Cardiac muscle cell (in vitro differentiated cells and primary cell): ENCODE measurements around the gene CPEB4. TPM values are rescaled to one million over a fixed set of nuclear protein-coding genes. Genes with fewer than 3 reads are reported as not detected.
A peak's percentile ranks its signal among the peaks of the same experiment; 100 is the strongest.

Experiments used
- DNase-seq, 2 donors: peaks; one replicate each; pipeline versions ENCODE4 v3.0.0 to v3.0.0-alpha.2; 2010 to 2017; ENCODE audit warnings: low read depth in 1 of 2, low spot score in 1 of 2
- H3K27ac ChIP-seq: fragments of 200-600 bp; sonication (generic); 2 replicates; pipeline ENCODE4 v1.5.1; 2016
- H3K27me3 ChIP-seq: fragments of 200-600 bp; sonication (generic); 2 replicates; pipeline ENCODE4 v1.6.0; 2016; ENCODE audit warnings: control low read depth
- H3K36me3 ChIP-seq: fragments of 200-600 bp; sonication (generic); 2 replicates; pipeline ENCODE4 v1.5.1; 2016; ENCODE audit warnings: control low read depth
- H3K4me1 ChIP-seq: fragments of 200-600 bp; sonication (generic); 2 replicates; pipeline ENCODE4 v1.8.1; 2017; ENCODE audit warnings: low read depth, mild to moderate bottlenecking, mixed run types
- H3K4me3 ChIP-seq: fragments of 200-600 bp; sonication (generic); 2 replicates; pipeline ENCODE4 v1.5.1; 2016; ENCODE audit warnings: mild to moderate bottlenecking
- H3K9me3 ChIP-seq: fragments of 200-600 bp; sonication (generic); 2 replicates; pipeline ENCODE4 v1.5.1; 2017; ENCODE audit warnings: low read depth, mild to moderate bottlenecking, control low read depth
- CTCF ChIP-seq: IDR thresholded peaks from 2 replicates; pipeline ENCODE4 v1.5.1; 2012; ENCODE audit warnings: low read depth, mild to moderate bottlenecking, low read length
- polyA plus RNA-seq: library from polyadenylated mRNA; unstranded; fragments of >200 nt; fragmentation: Nextera tagmentation; extraction: Ambion mirVana; gene quantifications from 2 replicates; pipeline ENCODE4 v1.2.1, GENCODE V29; 2016
- total RNA-seq: library from RNA; depleted of rRNA; stranded (reverse); fragments of >200 nt; gene quantifications from 2 replicates; pipeline ENCODE4 v1.2.3, GENCODE V29; 2016

Gene CPEB4
- total and polyA plus RNA-seq, 2 experiments from 2014 or later, result 23.8 to 65.2 TPM

DNA sequence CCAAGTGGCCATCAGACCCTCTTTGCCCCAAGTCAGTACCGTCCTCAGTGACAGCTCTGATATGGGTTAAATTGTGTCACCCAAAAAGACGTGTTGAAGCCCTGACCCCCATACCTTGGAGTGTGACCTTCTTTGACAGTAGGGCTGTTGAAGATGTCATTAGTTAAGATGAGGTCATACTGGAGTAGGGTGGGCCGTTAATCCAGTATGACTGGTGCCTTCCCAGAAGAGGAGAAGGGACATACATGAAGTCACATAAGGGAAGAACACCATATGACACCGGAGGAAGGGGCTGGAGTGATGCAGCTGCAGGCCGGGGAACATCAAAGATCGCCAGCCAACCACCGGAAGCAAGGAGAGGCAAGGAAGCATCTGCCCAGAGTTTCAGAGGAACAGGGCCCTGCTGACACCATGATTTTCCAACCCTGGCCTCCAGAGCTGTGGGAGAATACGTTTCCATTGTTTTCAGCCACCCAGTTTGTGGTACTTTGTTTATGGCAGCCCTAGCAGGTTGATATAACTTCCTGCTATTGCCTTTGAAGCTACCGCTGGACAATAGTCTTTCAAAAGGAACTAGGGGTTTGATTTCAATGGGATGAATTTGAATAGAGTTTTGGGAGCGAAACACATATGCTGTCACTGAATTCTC, 36.4 kb upstream of the CPEB4 start:
- H3K27ac ChIP-seq, result no peak overlapping the region
- no peaks in the 10 kb centered on the region for H3K27me3 ChIP-seq
- H3K36me3 ChIP-seq, result no peaks in the 10 kb centered on the region
- H3K4me3 ChIP-seq, result no peak overlapping the region
- H3K9me3 ChIP-seq, result no peaks in the 10 kb centered on the region
- DNase-seq, result no peak
- no peak for TF ChIP-seq CTCF
- peaks cover 8% of the 10 kb centered on the region for H3K4me1 ChIP-seq

DNA sequence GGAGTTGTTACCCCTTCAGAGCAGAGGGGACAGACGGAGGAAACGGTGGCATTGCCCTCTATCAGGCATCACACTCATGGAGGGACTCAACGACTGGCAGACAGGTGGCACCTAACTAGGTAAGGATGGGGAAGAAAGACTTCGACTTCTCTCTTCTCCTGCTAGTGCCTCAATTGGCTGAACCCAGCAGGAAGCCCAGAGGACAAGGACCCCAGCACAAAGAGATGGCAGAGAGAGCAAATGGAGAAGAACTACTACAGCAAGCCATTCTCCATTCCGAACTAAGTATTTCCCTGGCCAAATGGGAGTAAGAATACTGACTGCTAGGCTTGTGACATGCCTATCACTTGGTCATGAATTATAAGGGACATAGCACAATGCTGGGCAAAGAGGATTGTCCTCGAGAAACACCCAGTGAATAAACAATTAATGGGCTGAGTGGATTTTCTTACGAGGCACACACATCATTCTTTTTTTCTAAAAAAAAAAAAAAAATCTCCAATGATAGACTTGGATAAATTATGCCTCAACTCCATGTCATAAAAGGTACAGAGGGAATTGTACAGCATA, 35.3 kb upstream of the CPEB4 start:
- Histone ChIP-seq H3K27me3 (no peaks in the 10 kb centered on the region), H3K27ac (no peak overlapping the region), H3K36me3 (no peaks in the 10 kb centered on the region), H3K4me1 (peaks cover 8% of the 10 kb centered on the region), H3K4me3 (no peak overlapping the region), H3K9me3 (no peaks in the 10 kb centered on the region)
- no peak for DNase-seq
- TF ChIP-seq CTCF, result no peak

- H3K27ac ChIP-seq, result no peak overlapping the region
- H3K4me3 ChIP-seq, result no peak overlapping the region
- DNase-seq, result peak in 1 of 2 donors; percentile 66
- H3K4me1 ChIP-seq, result peaks cover 14% of the 10 kb centered on the region
- H3K9me3 ChIP-seq, result no peaks in the 10 kb centered on the region
- no peaks in the 10 kb centered on the region for H3K36me3 ChIP-seq
- no peaks in the 10 kb centered on the region for H3K27me3 ChIP-seq
- no peak for TF ChIP-seq CTCF
These were observed 34.6 kb upstream of the CPEB4 start for GRCh38 chr5:173853370-173854131.

DNA sequence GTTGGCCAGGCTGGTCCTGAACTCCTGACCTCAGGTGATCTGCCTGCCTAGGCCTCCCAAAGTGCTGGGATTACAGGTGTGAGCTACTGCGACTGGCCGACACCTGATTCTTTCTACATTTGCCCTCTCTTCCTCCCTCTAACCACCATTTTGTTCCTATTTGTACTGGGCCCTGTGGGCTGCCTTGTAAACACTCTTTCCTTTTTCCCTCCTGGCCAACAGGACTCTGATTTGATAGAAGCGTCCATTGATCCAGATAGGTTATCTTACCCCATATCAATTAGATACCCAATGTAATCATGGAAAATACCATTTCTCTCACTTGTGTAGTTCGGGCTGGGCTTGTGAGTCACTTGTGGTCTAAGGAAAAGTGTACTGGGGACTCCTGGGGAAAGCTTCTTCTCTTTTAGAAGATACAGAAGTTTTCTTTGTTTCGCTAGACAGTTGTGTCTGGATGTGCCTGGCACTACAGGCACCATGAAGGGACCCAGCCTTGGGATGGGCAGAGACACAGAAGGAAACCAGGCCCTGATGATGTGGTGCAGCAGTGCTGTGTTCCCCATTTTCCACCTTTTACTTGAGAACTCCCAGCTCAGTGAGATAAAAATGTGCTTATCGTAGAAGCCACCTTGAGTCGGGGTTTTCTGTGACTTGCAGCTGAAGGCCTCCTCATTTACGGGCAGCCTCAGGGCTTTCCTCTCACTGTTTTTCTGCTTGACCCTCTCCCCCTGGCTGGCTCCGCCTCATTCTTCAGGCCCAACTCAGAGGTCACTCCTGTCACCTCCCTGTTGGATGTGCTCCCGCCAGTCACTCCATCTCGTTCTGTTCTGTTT, 32.8 kb upstream of the CPEB4 start:
- Histone ChIP-seq H3K27ac (peak overlapping the region; percentile 46), H3K36me3 (no peaks in the 10 kb centered on the region), H3K4me1 (peaks cover 31% of the 10 kb centered on the region), H3K27me3 (no peaks in the 10 kb centered on the region), H3K9me3 (no peaks in the 10 kb centered on the region), H3K4me3 (no peak overlapping the region)
- no peak for TF ChIP-seq CTCF
- peak in 1 of 2 donors; percentile 15 for DNase-seq

GRCh38 chr5:173855995-173856656, 32.0 kb upstream of the CPEB4 start:
- peak overlapping the region; percentile 46 for H3K27ac ChIP-seq
- no peaks in the 10 kb centered on the region for H3K36me3 ChIP-seq
- no peaks in the 10 kb centered on the region for H3K9me3 ChIP-seq
- H3K4me1 ChIP-seq, result peaks cover 35% of the 10 kb centered on the region
- DNase-seq, result no peak
- no peaks in the 10 kb centered on the region for H3K27me3 ChIP-seq
- H3K4me3 ChIP-seq, result no peak overlapping the region
- TF ChIP-seq CTCF, result no peak
